OCI-LY7 (cell line): ENCODE data around the gene WIPF1.

Source experiments
- EZH2phosphoT487 ChIP-seq: fragments of 200-600 bp; sonication (generic); IDR thresholded peaks from 2 replicates; pipeline ENCODE4 v1.6.1; 2018; ENCODE audit warnings: low read depth, borderline replicate concordance, mild to moderate bottlenecking, mixed run types, antibody characterized with exemption, low read length, moderate library complexity, mixed read lengths
- TF ChIP-seq, protein P1 (sequence below): fragments of 200-600 bp; sonication (generic); conservative IDR thresholded peaks from 2 replicates; pipeline ENCODE4 v1.5.1; 2014; ENCODE audit warnings: mild to moderate bottlenecking, antibody characterized with exemption, low read length, moderate library complexity, mixed read lengths

GRCh38 chr2:174612970-174613369 is 15.4 kb upstream of the WIPF1 start:
- TF ChIP-seq, protein P1, sequence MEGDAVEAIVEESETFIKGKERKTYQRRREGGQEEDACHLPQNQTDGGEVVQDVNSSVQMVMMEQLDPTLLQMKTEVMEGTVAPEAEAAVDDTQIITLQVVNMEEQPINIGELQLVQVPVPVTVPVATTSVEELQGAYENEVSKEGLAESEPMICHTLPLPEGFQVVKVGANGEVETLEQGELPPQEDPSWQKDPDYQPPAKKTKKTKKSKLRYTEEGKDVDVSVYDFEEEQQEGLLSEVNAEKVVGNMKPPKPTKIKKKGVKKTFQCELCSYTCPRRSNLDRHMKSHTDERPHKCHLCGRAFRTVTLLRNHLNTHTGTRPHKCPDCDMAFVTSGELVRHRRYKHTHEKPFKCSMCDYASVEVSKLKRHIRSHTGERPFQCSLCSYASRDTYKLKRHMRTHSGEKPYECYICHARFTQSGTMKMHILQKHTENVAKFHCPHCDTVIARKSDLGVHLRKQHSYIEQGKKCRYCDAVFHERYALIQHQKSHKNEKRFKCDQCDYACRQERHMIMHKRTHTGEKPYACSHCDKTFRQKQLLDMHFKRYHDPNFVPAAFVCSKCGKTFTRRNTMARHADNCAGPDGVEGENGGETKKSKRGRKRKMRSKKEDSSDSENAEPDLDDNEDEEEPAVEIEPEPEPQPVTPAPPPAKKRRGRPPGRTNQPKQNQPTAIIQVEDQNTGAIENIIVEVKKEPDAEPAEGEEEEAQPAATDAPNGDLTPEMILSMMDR, result no peak
- TF ChIP-seq EZH2phosphoT487, result no peak
